Upper lobe of left lung (tissue), 4 donors: ENCODE measurements around the gene LIPF.

Source experiments
- POLR2A ChIP-seq, 4 donors: fragments of 450-650 bp; IDR thresholded peaks; one replicate each; pipeline ENCODE4 v1.5.1; 2016 to 2017; ENCODE audit warnings: antibody characterized with exemption in 4 of 4, mild to moderate bottlenecking in 2 of 4
- TF ChIP-seq, protein P1 (sequence below), 6 experiments: fragments of 450-650 bp in 4 of 6; fragments of 200-600 bp in 2 of 6; sonication (generic) in 2 of 6; IDR thresholded peaks; one replicate each; pipeline ENCODE4 v1.5.1; 2016 to 2019; ENCODE audit warnings: antibody characterized with exemption in 6 of 6

- TF ChIP-seq, protein P1, sequence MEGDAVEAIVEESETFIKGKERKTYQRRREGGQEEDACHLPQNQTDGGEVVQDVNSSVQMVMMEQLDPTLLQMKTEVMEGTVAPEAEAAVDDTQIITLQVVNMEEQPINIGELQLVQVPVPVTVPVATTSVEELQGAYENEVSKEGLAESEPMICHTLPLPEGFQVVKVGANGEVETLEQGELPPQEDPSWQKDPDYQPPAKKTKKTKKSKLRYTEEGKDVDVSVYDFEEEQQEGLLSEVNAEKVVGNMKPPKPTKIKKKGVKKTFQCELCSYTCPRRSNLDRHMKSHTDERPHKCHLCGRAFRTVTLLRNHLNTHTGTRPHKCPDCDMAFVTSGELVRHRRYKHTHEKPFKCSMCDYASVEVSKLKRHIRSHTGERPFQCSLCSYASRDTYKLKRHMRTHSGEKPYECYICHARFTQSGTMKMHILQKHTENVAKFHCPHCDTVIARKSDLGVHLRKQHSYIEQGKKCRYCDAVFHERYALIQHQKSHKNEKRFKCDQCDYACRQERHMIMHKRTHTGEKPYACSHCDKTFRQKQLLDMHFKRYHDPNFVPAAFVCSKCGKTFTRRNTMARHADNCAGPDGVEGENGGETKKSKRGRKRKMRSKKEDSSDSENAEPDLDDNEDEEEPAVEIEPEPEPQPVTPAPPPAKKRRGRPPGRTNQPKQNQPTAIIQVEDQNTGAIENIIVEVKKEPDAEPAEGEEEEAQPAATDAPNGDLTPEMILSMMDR (IDR thresholded peaks at IDR 0.05), result no peak
- TF ChIP-seq POLR2A (IDR thresholded peaks at IDR 0.05), result no peak
These were observed 17.1 kb upstream of the LIPF start for GRCh38 chr10:88647061-88647615.
